Loucy (cell line): ENCODE data around the gene SMC1B.

ENCODE experiments used
- CTCF ChIP-seq: fragments of 200-600 bp; sonication (generic); conservative IDR thresholded peaks from 2 replicates; pipeline ENCODE4 v1.5.1; 2014; ENCODE audit warnings: mild to moderate bottlenecking, antibody characterized with exemption, low read length
- EZH2phosphoT487 ChIP-seq: fragments of 200-600 bp; IDR thresholded peaks from 2 replicates; pipeline ENCODE4 v1.6.1; 2018; ENCODE audit warnings: antibody characterized with exemption, mild to moderate bottlenecking, moderate library complexity, borderline replicate concordance

GRCh38 chr22:45455212-45455611 is 41.8 kb upstream of the SMC1B start:
- TF ChIP-seq CTCF (no peak), EZH2phosphoT487 (no peak)
